H1 (cell line): Measurements from ENCODE around the gene ARAP2. TPM values are rescaled to one million over a fixed set of nuclear protein-coding genes. Genes with fewer than 3 reads are reported as not detected.

ENCODE experiments used
- CTCF ChIA-PET: fragments of 300-600 bp; sonication (Branson Sonifier 250); formaldehyde crosslinking; loops from one replicate; lab custom pipeline; 2021; ENCODE audit not compliant: partially characterized antibody; lab: Charles Lee
- POLR2A ChIA-PET: fragments of 300-600 bp; sonication (Branson Sonifier 250); formaldehyde crosslinking; loops from one replicate; lab custom pipeline; 2021; ENCODE audit warnings: inconsistent platforms; ENCODE audit not compliant: partially characterized antibody; lab: Charles Lee
- DNase-seq, 2 experiments: peaks; one replicate each; pipeline versions ENCODE4 v3.0.0 to v3.0.0-alpha.2; 2010 to 2022; ENCODE audit warnings: low spot score in 2 of 2, low read depth in 1 of 2, mixed read lengths in 1 of 2
- FAIRE-seq: peaks from 2 replicates; lab custom pipeline; 2011; peaks lifted over from hg19 to GRCh38; lab: Jason Lieb, UNC
- H2AFZ ChIP-seq: 2 replicates; pipeline ENCODE4 v1.8.1; 2012; ENCODE audit warnings: low read length, inconsistent platforms
- H2AK5ac ChIP-seq: 2 replicates; pipeline ENCODE4 v1.6.1; 2013; ENCODE audit warnings: low read depth, low read length
- H2BK120ac ChIP-seq: replicated peaks from 2 replicates; pipeline ENCODE3; 2013; ENCODE audit warnings: low read depth, low read length, inconsistent platforms
- H2BK12ac ChIP-seq: 2 replicates; pipeline ENCODE4 v1.6.1; 2013; ENCODE audit warnings: low read depth, low read length
- H2BK15ac ChIP-seq: 2 replicates; pipeline ENCODE4 v1.6.1; 2013; ENCODE audit warnings: low read length
- H2BK20ac ChIP-seq: 2 replicates; pipeline ENCODE4 v1.6.1; 2013; ENCODE audit warnings: low read length
- H2BK5ac ChIP-seq: 2 replicates; pipeline ENCODE4 v1.6.1; 2013; ENCODE audit warnings: low read depth, low read length
- H3K14ac ChIP-seq: 2 replicates; pipeline ENCODE4 v1.6.1; 2013; ENCODE audit warnings: inconsistent platforms; ENCODE audit not compliant: insufficient read length
- H3K18ac ChIP-seq: 2 replicates; pipeline ENCODE4 v1.6.1; 2013; ENCODE audit warnings: low read length; ENCODE audit errors: extremely low read depth
- H3K23ac ChIP-seq: 2 replicates; pipeline ENCODE4 v1.6.1; 2013; ENCODE audit warnings: inconsistent platforms; ENCODE audit not compliant: insufficient read length
- H3K23me2 ChIP-seq: 2 replicates; pipeline ENCODE4 v1.6.1; 2013; ENCODE audit warnings: low read depth, low read length
- H3K27ac ChIP-seq: 2 replicates; pipeline ENCODE4 v1.6.1; 2011; ENCODE audit warnings: low read depth, low read length, inconsistent platforms
- H3K27me3 ChIP-seq, 4 experiments: replicated peaks in 1 of 4; 1 replicate in 1 of 4; 2 replicates in 3 of 4; pipeline versions ENCODE4 v1.6.1 to v1.8.1; 2011 to 2013; ENCODE audit warnings: low read length in 3 of 4, mild to moderate bottlenecking in 3 of 4, inconsistent platforms in 2 of 4, mixed read lengths in 2 of 4, moderate library complexity in 1 of 4; ENCODE audit not compliant: control insufficient read depth in 3 of 4, insufficient read depth in 3 of 4; ENCODE audit errors: extremely low read depth in 1 of 4
- H3K36me3 ChIP-seq, 4 experiments: 2 replicates each; pipeline versions ENCODE4 v1.6.1 to v1.8.1; 2011 to 2013; ENCODE audit warnings: mild to moderate bottlenecking in 4 of 4, low read length in 3 of 4, moderate library complexity in 2 of 4, control low read depth in 1 of 4, inconsistent platforms in 1 of 4; ENCODE audit not compliant: insufficient read depth in 4 of 4, control insufficient read depth in 2 of 4
- H3K4ac ChIP-seq: replicated peaks from 2 replicates; pipeline ENCODE3; 2013; ENCODE audit warnings: low read length, low read depth, mixed read lengths, inconsistent platforms; ENCODE audit not compliant: insufficient read length
- H3K4me1 ChIP-seq, 4 experiments: replicated peaks in 1 of 4; 1 replicate in 1 of 4; 2 replicates in 3 of 4; pipeline versions ENCODE4 v1.6.1 to v1.8.1; 2011 to 2013; ENCODE audit warnings: low read length in 3 of 4, inconsistent platforms in 2 of 4, mixed read lengths in 1 of 4; ENCODE audit not compliant: insufficient read depth in 4 of 4, control insufficient read depth in 3 of 4
- H3K4me2 ChIP-seq, 2 experiments: 2 replicates each; pipeline versions ENCODE4 v1.6.1 to v1.8.1; 2011 to 2013; ENCODE audit warnings: low read depth in 2 of 2, low read length in 2 of 2, control low read depth in 1 of 2, inconsistent platforms in 1 of 2, mild to moderate bottlenecking in 1 of 2; ENCODE audit not compliant: insufficient read depth in 1 of 2
- H3K4me3 ChIP-seq, 4 experiments: fragments of 200-600, 300-600 bp in 1 of 4; sonication (generic), shearing (Covaris generic), sonication (Bioruptor Twin) in 1 of 4; 2 replicates each; pipeline versions ENCODE4 v1.5.1 to v1.8.1; 2011 to 2016; ENCODE audit warnings: low read length in 4 of 4, low read depth in 3 of 4, control low read depth in 2 of 4, inconsistent platforms in 2 of 4, mild to moderate bottlenecking in 2 of 4, mixed read lengths in 1 of 4, moderate library complexity in 1 of 4; ENCODE audit not compliant: insufficient read depth in 2 of 4; ENCODE audit errors: extremely low read depth in 1 of 4
- H3K56ac ChIP-seq: replicated peaks from 2 replicates; pipeline ENCODE3; 2013; ENCODE audit warnings: low read depth, mild to moderate bottlenecking, mixed read lengths, low read length, inconsistent platforms; ENCODE audit not compliant: insufficient read length
- H3K79me1 ChIP-seq: 2 replicates; pipeline ENCODE4 v1.6.1; 2013; ENCODE audit warnings: low read depth, low read length, control low read depth
- H3K79me2 ChIP-seq, 2 experiments: 2 replicates each; pipeline versions ENCODE4 v1.6.1 to v1.8.1; 2012 to 2013; ENCODE audit warnings: low read length in 2 of 2, mild to moderate bottlenecking in 2 of 2, inconsistent platforms in 1 of 2; ENCODE audit not compliant: insufficient read depth in 2 of 2, control insufficient read depth in 1 of 2
- H3K9ac ChIP-seq, 4 experiments: replicated peaks in 1 of 4; 1 replicate in 1 of 4; 2 replicates in 3 of 4; pipeline versions ENCODE4 v1.6.1 to v1.8.1; 2011 to 2013; ENCODE audit warnings: low read depth in 3 of 4, low read length in 3 of 4, control low read depth in 2 of 4, mild to moderate bottlenecking in 2 of 4, moderate library complexity in 2 of 4, inconsistent platforms in 1 of 4; ENCODE audit errors: extremely low read depth in 1 of 4
- H3K9me3 ChIP-seq, 2 experiments: 2 replicates each; pipeline versions ENCODE4 v1.6.1 to v1.8.1; 2012 to 2013; ENCODE audit warnings: mild to moderate bottlenecking in 2 of 2, moderate library complexity in 2 of 2, control low read depth in 1 of 2, inconsistent platforms in 1 of 2, low read depth in 1 of 2, low read length in 1 of 2, mixed read lengths in 1 of 2; ENCODE audit not compliant: insufficient read depth in 2 of 2
- H4K20me1 ChIP-seq, 2 experiments: replicated peaks in 1 of 2; 2 replicates each; pipeline versions ENCODE3 to v1.8.1; 2011 to 2013; ENCODE audit warnings: inconsistent platforms in 2 of 2, low read length in 2 of 2, mild to moderate bottlenecking in 1 of 2; ENCODE audit not compliant: insufficient read depth in 2 of 2, control insufficient read depth in 1 of 2
- H4K5ac ChIP-seq: 2 replicates; pipeline ENCODE4 v1.6.1; 2013; ENCODE audit warnings: low read length, low read depth, mixed read lengths, inconsistent platforms; ENCODE audit not compliant: insufficient read length
- H4K8ac ChIP-seq: 2 replicates; pipeline ENCODE4 v1.8.0; 2013; ENCODE audit warnings: mild to moderate bottlenecking, moderate library complexity, low read length, inconsistent platforms; ENCODE audit not compliant: insufficient read depth; ENCODE audit errors: extremely low read depth
- H4K91ac ChIP-seq: replicated peaks from 2 replicates; pipeline ENCODE3; 2013; ENCODE audit warnings: low read length, mixed read lengths, inconsistent platforms; ENCODE audit not compliant: insufficient read length
- BACH1 ChIP-seq: IDR thresholded peaks from 2 replicates; pipeline ENCODE4 v1.6.1; 2012; ENCODE audit warnings: low read length, improper control_type of control experiment
- CHD2 ChIP-seq: IDR thresholded peaks from 2 replicates; pipeline ENCODE4 v1.6.1; 2012; ENCODE audit warnings: low read length, improper control_type of control experiment
- WGBS, 2 experiments: shearing (Covaris generic) in 1 of 2; methylation state at CpG; one replicate each; pipeline versions ENCODE4 v1.1.6 to v1.1.7; 2013 to 2015; ENCODE audit warnings: low lambda C conversion rate in 2 of 2, mixed read lengths in 2 of 2, inconsistent platforms in 1 of 2, low coverage in 1 of 2, missing lambda C conversion rate in 1 of 2; ENCODE audit not compliant: insufficient replicate concordance in 2 of 2, insufficient coverage in 1 of 2, insufficient read length in 1 of 2; ENCODE audit errors: extremely low coverage in 1 of 2, missing lambda C conversion rate in 1 of 2; 5-methylcytosine and 5-hydroxymethylcytosine counted together
- polyA plus RNA-seq, 7 experiments: library from polyadenylated mRNA; depleted of rRNA in 3 of 7; stranded (reverse) in 5 of 7; unstranded in 2 of 7; fragments of >200 nt in 5 of 7; fragments of 200-250 nt in 2 of 7; gene quantifications; 1 replicate in 5 of 7; 2 replicates in 1 of 7; 4 replicates in 1 of 7; pipeline versions ENCODE4 v1.2.1 to v1.2.3, GENCODE V29; 2011 to 2013; ENCODE audit warnings: missing spikeins in 2 of 7, mixed read lengths in 2 of 7
- total RNA-seq: library from RNA; stranded (reverse); fragmentation: NEBNext Ultra II Directional; extraction: Animal tissue kit (Norgen Biotek cat#: 25700); gene quantifications from 2 replicates; pipeline ENCODE4 v1.2.1, GENCODE V29; 2021

Gene ARAP2
- total and polyA plus RNA-seq, 2 of the 8 experiments (the other 6 are each of a cell fraction or from before 2014, with no cell fraction given), result 0.15 to 2.3 TPM

- H2BK12ac ChIP-seq, result no peak overlapping the region
- ChIA-PET CTCF (interaction anchor here (1.5 kb wide), 1 partner anchor 14 kb away, joined by 3 read pairs; no protein-coding TSS in a partner anchor), POLR2A (no interaction called here)
- no peak overlapping the region for H3K4me3 ChIP-seq
- no peak overlapping the region for H2BK5ac ChIP-seq
- H2BK20ac ChIP-seq, result no peak overlapping the region
- no peak overlapping the region for H3K27ac ChIP-seq
- no peaks in the 10 kb centered on the region for H3K23me2 ChIP-seq
- no peak overlapping the region for H4K91ac ChIP-seq
- H2BK15ac ChIP-seq, result no peak overlapping the region
- no peak for TF ChIP-seq CHD2
- TF ChIP-seq BACH1, result no peak
- H3K18ac ChIP-seq, result no peak overlapping the region
- DNase-seq (no peak), FAIRE-seq (no peak)
- no peaks in the 10 kb centered on the region for H3K36me3 ChIP-seq
- H3K4me1 ChIP-seq, result no peaks in the 10 kb centered on the region
- no peak overlapping the region for H3K4me2 ChIP-seq
- H3K27me3 ChIP-seq, result no peaks in the 10 kb centered on the region
- H3K23ac ChIP-seq, result no peak overlapping the region
- no peak overlapping the region for H2BK120ac ChIP-seq
- no peak overlapping the region for H2AK5ac ChIP-seq
- H4K8ac ChIP-seq, result no peak overlapping the region
- no peaks in the 10 kb centered on the region for H3K9me3 ChIP-seq
- 94% methylated on average over 4 of the region's 4 CpGs; no CpG with 5 or more reads in 1 of the 2 experiments for WGBS, 2 experiments
- H3K79me1 ChIP-seq, result no peaks in the 10 kb centered on the region
- H3K14ac ChIP-seq, result no peak overlapping the region
- no peak overlapping the region for H2AFZ ChIP-seq
- no peak overlapping the region for H3K56ac ChIP-seq
- H3K4ac ChIP-seq, result no peak overlapping the region
- H4K5ac ChIP-seq, result no peak overlapping the region
- H4K20me1 ChIP-seq, result no peaks in the 10 kb centered on the region
- no peaks in the 10 kb centered on the region for H3K79me2 ChIP-seq
- H3K9ac ChIP-seq, result no peak overlapping the region
Observed at GRCh38 chr4:36273276-36273675, 29.0 kb upstream of the ARAP2 start.
